ENCODE results near the gene PNKD. TPM values are rescaled to one million over a fixed set of nuclear protein-coding genes. Genes with fewer than 3 reads are reported as not detected.

PNKD gene
- total and polyA plus RNA-seq, 9 donors, result 23.3 to 74.5 (median 48.1) TPM

GRCh38 chr2:218226903-218227302 lies 43.4 kb upstream of the PNKD start:
- H3K4me3 ChIP-seq, result no peak overlapping the region
- no peak for DNase-seq
- TF ChIP-seq EP300 (IDR thresholded peaks at IDR 0.05) (no peak), POLR2A (IDR thresholded peaks at IDR 0.05) (no peak), CTCF (IDR thresholded peaks at IDR 0.05) (no peak)
- peaks cover 18% of the 10 kb centered on the region for H3K4me1 ChIP-seq (ENCODE audit: insufficient read depth)
- no peaks in the 10 kb centered on the region for H3K27me3 ChIP-seq
- 83 to 87% (median 87%) methylated on average over 3 of the region's 3 CpGs for WGBS, 3 donors
- no peaks in the 10 kb centered on the region for H3K9me3 ChIP-seq
- H3K27ac ChIP-seq, result no peak overlapping the region
- intact Hi-C loops (cut with DNase I), result no loop called here
- H3K36me3 ChIP-seq, result no peaks in the 10 kb centered on the region

- Histone ChIP-seq H3K36me3 (no peaks in the 10 kb centered on the region), H3K27ac (peak overlapping the region; percentile 28 to 58), H3K9me3 (no peaks in the 10 kb centered on the region), H3K27me3 (no peaks in the 10 kb centered on the region), H3K4me3 (no peak overlapping the region), H3K4me1 (ENCODE audit: insufficient read depth) (peaks cover 14% of the 10 kb centered on the region)
- DNase-seq, result no peak
- intact Hi-C loops (cut with DNase I), result no loop called here
- WGBS, 3 donors, result 71 to 77% (median 76%) methylated on average over 6 of the region's 6 CpGs
- TF ChIP-seq EP300 (IDR thresholded peaks at IDR 0.05) (no peak), CTCF (IDR thresholded peaks at IDR 0.05) (no peak), POLR2A (IDR thresholded peaks at IDR 0.05) (no peak)
Measured at GRCh38 chr2:218228366-218229090, 41.8 kb upstream of the PNKD start.

GRCh38 chr2:218229239-218229638 lies 41.1 kb upstream of the PNKD start:
- no peak for DNase-seq
- no peaks in the 10 kb centered on the region for H3K27me3 ChIP-seq
- TF ChIP-seq EP300 (IDR thresholded peaks at IDR 0.05), result no peak
- TF ChIP-seq POLR2A (IDR thresholded peaks at IDR 0.05), result no peak
- no peak for TF ChIP-seq CTCF (IDR thresholded peaks at IDR 0.05)
- intact Hi-C loops (cut with DNase I), result no loop called here
- no peaks in the 10 kb centered on the region for H3K9me3 ChIP-seq
- H3K27ac ChIP-seq, result peak overlapping the region in 1 of 2 donors; percentile 58
- no peak overlapping the region for H3K4me3 ChIP-seq
- WGBS, 3 donors, result 1 to 8% (median 2%) methylated on average over 3 of the region's 3 CpGs
- H3K4me1 ChIP-seq (ENCODE audit: insufficient read depth), result peaks cover 14% of the 10 kb centered on the region
- no peaks in the 10 kb centered on the region for H3K36me3 ChIP-seq

- H3K36me3 ChIP-seq, result no peaks in the 10 kb centered on the region
- DNase-seq, result no peak
- peak overlapping the region in 1 of 2 donors; percentile 58 for H3K27ac ChIP-seq
- no peaks in the 10 kb centered on the region for H3K27me3 ChIP-seq
- no peak overlapping the region for H3K4me3 ChIP-seq
- TF ChIP-seq POLR2A (IDR thresholded peaks at IDR 0.05) (no peak), EP300 (IDR thresholded peaks at IDR 0.05) (no peak), CTCF (IDR thresholded peaks at IDR 0.05) (no peak)
- H3K4me1 ChIP-seq (ENCODE audit: insufficient read depth), result peaks cover 14% of the 10 kb centered on the region
- WGBS, 3 donors, result 54 to 66% (median 63%) methylated on average over 4 of the region's 4 CpGs
- intact Hi-C loops (cut with DNase I), result no loop called here
- H3K9me3 ChIP-seq, result no peaks in the 10 kb centered on the region
Measured at GRCh38 chr2:218229851-218230250, 40.5 kb upstream of the PNKD start.
